ENCODE results near the gene ADGRE2. TPM values are rescaled to one million over a fixed set of nuclear protein-coding genes. Genes with fewer than 3 reads are reported as not detected.

ADGRE2 gene
- total and polyA plus RNA-seq, 2 donors (not counting 3 experiments of a cell fraction or from before 2014, with no cell fraction given) = not detected

- peak; percentile 28 for DNase-seq (ENCODE audit: low read depth, low spot score)
- CTCF ChIA-PET = no interaction called here
- Histone ChIP-seq H3K4me2 (ENCODE audit: insufficient read depth, low read length) (no peak overlapping the region), H3K79me2 (ENCODE audit: control insufficient read depth, insufficient read depth, low read length) (no peaks in the 10 kb centered on the region), H3K27me3 (ENCODE audit: control insufficient read depth in 2 of 2, insufficient read depth in 2 of 2, low read length in 2 of 2) (no peaks in the 10 kb centered on the region), H4K20me1 (replicated peaks; ENCODE audit: control insufficient read depth, extremely low read depth, insufficient read depth, low read length) (no peaks in the 10 kb centered on the region), H3K4me3 (replicated peaks in 1 of 3; ENCODE audit: insufficient read depth in 1 of 3, low read depth in 1 of 3, low read length in 3 of 3) (no peak overlapping the region), H3K4me1 (ENCODE audit: control insufficient read depth, extremely low read depth, insufficient read depth, low read length) (no peaks in the 10 kb centered on the region), H3K9me3 (replicated peaks; ENCODE audit: control insufficient read depth, insufficient read depth, low read length) (no peaks in the 10 kb centered on the region), H3K27ac (ENCODE audit: insufficient read depth, low read depth, low read length) (no peak overlapping the region), H3K9ac (replicated peaks; ENCODE audit: extremely low read depth, insufficient read depth, low read length) (no peak overlapping the region), H3K9me1 (replicated peaks; ENCODE audit: control insufficient read depth, extremely low read depth, insufficient read depth, low read length) (no peaks in the 10 kb centered on the region), H3K36me3 (ENCODE audit: control insufficient read depth in 2 of 2, extremely low read depth in 1 of 2, insufficient read depth in 2 of 2, low read length in 2 of 2) (peaks cover 11 to 55% of the 10 kb centered on the region in 2 experiments), H2AFZ (ENCODE audit: low read depth, low read length) (no peak overlapping the region)
- dilution Hi-C loops (cut with MboI; ENCODE audit: extremely low pct_ligation_motif_present, low sequenced_read_pairs) = no loop called here
- no TSS peak for BruUV-seq (replicated peaks)
- FAIRE-seq = peak; percentile 55
- TF ChIP-seq CTCF (IDR thresholded peaks at IDR 0.05; ENCODE audit: extremely low read depth in 1 of 2, insufficient read depth in 1 of 2, low read depth in 1 of 2, low read length in 2 of 2) (no peak), GATA2 (IDR thresholded peaks at IDR 0.05; ENCODE audit: insufficient read depth, insufficient read length, low read depth, low read length) (no peak), JUN (IDR thresholded peaks at IDR 0.05; ENCODE audit: borderline replicate concordance, insufficient read depth, insufficient read length, low read depth) (no peak), POLR2AphosphoS5 (IDR thresholded peaks at IDR 0.05; ENCODE audit: insufficient read depth, low read depth, low read length) (no peak), MAX (IDR thresholded peaks at IDR 0.05; ENCODE audit: insufficient read depth, insufficient read length) (no peak), FOS (IDR thresholded peaks at IDR 0.05; ENCODE audit: borderline replicate concordance, insufficient read depth, low read length) (no peak), EZH2 (IDR thresholded peaks at IDR 0.05; ENCODE audit: borderline replicate concordance, low read depth, low read length, severe bottlenecking) (no peak), MYC (IDR thresholded peaks at IDR 0.05; ENCODE audit: low read depth, low read length) (no peak), POLR2A (IDR thresholded peaks at IDR 0.05; ENCODE audit: low read depth, low read length) (no peak)
- POLR2A ChIA-PET = interaction anchor here (0.6 kb wide), 1 partner anchor 11 kb away, joined by 3 read pairs; no protein-coding TSS in a partner anchor
- intact Hi-C loops (cut with micrococcal nuclease) = no loop called here
Observed at GRCh38 chr19:14699641-14700040, 78.7 kb downstream of the ADGRE2 start.

Measured in endothelial cell of umbilical vein (primary cell).